WTC11 (cell line): Measurements from ENCODE around the gene SPG21.

Experiments used
- ATF3 ChIP-seq: sonication (generic); formaldehyde crosslinking; conservative IDR thresholded peaks from 2 replicates; pipeline ENCODE4 v1.8.1; 2022; ENCODE audit warnings: mild to moderate bottlenecking, missing genetic modification reagents
- CTCF ChIP-seq: fragments of 200-600 bp; IDR thresholded peaks from 2 replicates; pipeline ENCODE4 v1.8.0; 2022; ENCODE audit warnings: antibody characterized with exemption
- JAZF1 ChIP-seq: fragments of 250-450 bp; sonication (Bioruptor Pico); IDR thresholded peaks from 2 replicates; pipeline ENCODE4 v1.9.0; 2021; ENCODE audit warnings: moderate library complexity, mild to moderate bottlenecking, inconsistent platforms
- PRRX2 ChIP-seq: fragments of 250-450 bp; sonication (Bioruptor Pico); IDR thresholded peaks from 2 replicates; pipeline ENCODE4 v1.8.0; 2021; ENCODE audit warnings: mild to moderate bottlenecking
- ZNF281 ChIP-seq: sonication (generic); formaldehyde crosslinking; IDR thresholded peaks from 2 replicates; pipeline ENCODE4 v1.8.0; 2023; ENCODE audit warnings: mild to moderate bottlenecking, missing genetic modification reagents

- no peak for TF ChIP-seq ZNF281 (CRISPR knock-in tag)
- no peak for TF ChIP-seq CTCF
- no peak for TF ChIP-seq ATF3 (CRISPR knock-in tag)
- TF ChIP-seq JAZF1 (CRISPR knock-in tag): no peak
- TF ChIP-seq PRRX2: no peak
These were observed 58.8 kb downstream of the SPG21 start for GRCh38 chr15:64930778-64931371.
